ENCODE results near the gene AUH. TPM values are rescaled to one million over a fixed set of nuclear protein-coding genes. Genes with fewer than 3 reads are reported as not detected.

Gene AUH
- total RNA-seq, 1 experiment from 2014 or later = 29.0 TPM

- no peaks in the 10 kb centered on the region for H3K36me3 ChIP-seq (ENCODE audit: control insufficient read depth in 1 of 2, insufficient read depth in 2 of 2, low read length in 2 of 2)
- ChIA-PET RAD21 (ENCODE audit: low non-redundant PET in 1 of 2, low total read pairs in 2 of 2, uncharacterized antibody in 2 of 2, unreplicated experiment in 2 of 2) (no interaction called here), POLR2A (no interaction called here), CTCF (no interaction called here)
- H3K27me3 ChIP-seq (ENCODE audit: insufficient read depth, low read length) = no peaks in the 10 kb centered on the region
- no peak overlapping the region for H3K4me2 ChIP-seq (ENCODE audit: low read length)
- H3K79me2 ChIP-seq (ENCODE audit: insufficient read depth, low read length) = no peaks in the 10 kb centered on the region
- TF ChIP-seq TCF7L2 (IDR thresholded peaks at IDR 0.05; ENCODE audit: borderline replicate concordance, extremely low read depth, insufficient read depth, insufficient read length) (no peak), CBX3 (IDR thresholded peaks at IDR 0.05; ENCODE audit: low read depth) (no peak), FOSL1 (IDR thresholded peaks at IDR 0.05; ENCODE audit: low read depth) (no peak), MAX (IDR thresholded peaks at IDR 0.05) (no peak), POLR2A (IDR thresholded peaks at IDR 0.05; ENCODE audit: borderline replicate concordance, extremely low read depth, insufficient read depth, insufficient read length) (no peak), SIN3A (IDR thresholded peaks at IDR 0.05; ENCODE audit: low read depth) (no peak), CEBPB (IDR thresholded peaks at IDR 0.05; ENCODE audit: low read depth) (no peak), ATF3 (IDR thresholded peaks at IDR 0.05) (no peak), CTCF (IDR thresholded peaks at IDR 0.05 in 2 of 3, conservative IDR thresholded peaks at IDR 0.05 in 1 of 3; ENCODE audit: borderline replicate concordance in 1 of 3, insufficient read depth in 1 of 3, low read depth in 2 of 3, low read length in 2 of 3) (no peak), ZFX (IDR thresholded peaks at IDR 0.05) (no peak), REST (IDR thresholded peaks at IDR 0.05; ENCODE audit: low read depth) (no peak), EZH2phosphoT487 (IDR thresholded peaks at IDR 0.05; ENCODE audit: borderline replicate concordance) (no peak), SP1 (IDR thresholded peaks at IDR 0.05; ENCODE audit: low read depth) (no peak), EGR1 (IDR thresholded peaks at IDR 0.05; ENCODE audit: low read depth) (no peak)
- ATAC-seq = no peak
- H3K4me3 ChIP-seq (replicated peaks in 1 of 2; ENCODE audit: low read depth in 1 of 2, low read length in 2 of 2) = no peak overlapping the region
- no peaks in the 10 kb centered on the region for H3K9me2 ChIP-seq (ENCODE audit: insufficient read depth)
- no peak overlapping the region for H2AFZ ChIP-seq (ENCODE audit: low read depth, low read length, poor library complexity, severe bottlenecking)
- no peak for DNase-seq (ENCODE audit: low read depth, low spot score)
- no peaks in the 10 kb centered on the region for H3K9me3 ChIP-seq (ENCODE audit: control insufficient read depth in 1 of 2, insufficient read depth in 1 of 2, low read depth in 1 of 2, low read length in 2 of 2)
- no peak overlapping the region for H3K9ac ChIP-seq (ENCODE audit: low read length)
- no peak overlapping the region for H3K27ac ChIP-seq (ENCODE audit: low read depth, low read length)
- intact Hi-C loops (cut with micrococcal nuclease) = no loop called here
- no peaks in the 10 kb centered on the region for H4K20me1 ChIP-seq (ENCODE audit: insufficient read depth)
- no peaks in the 10 kb centered on the region for H3K4me1 ChIP-seq (ENCODE audit: control insufficient read depth in 1 of 2, insufficient read depth in 2 of 2, low read length in 2 of 2)
- BruUV-seq (replicated peaks) = no TSS peak
These were observed 23.2 kb upstream of the AUH start for GRCh38 chr9:91384954-91385353.

Data from HCT116 (cell line).